Smooth muscle cell (in vitro differentiated cells): Measurements from ENCODE around the gene RIT1. TPM values are rescaled to one million over a fixed set of nuclear protein-coding genes. Genes with fewer than 3 reads are reported as not detected.

ENCODE experiments used
- DNase-seq: peaks from one replicate; lab custom pipeline; 2025; ENCODE audit not compliant: unreplicated experiment; lab: John Stamatoyannopoulos, UW
- H2AFZ ChIP-seq: fragments of 200-600 bp; sonication (generic); 2 replicates; pipeline ENCODE4 v1.6.0; 2016; ENCODE audit warnings: antibody characterized with exemption, low read depth, mild to moderate bottlenecking
- H3F3A ChIP-seq: fragments of 200-600 bp; sonication (generic); 2 replicates; pipeline ENCODE4 v1.6.0; 2017; ENCODE audit warnings: antibody characterized with exemption, low read depth
- H3K27ac ChIP-seq: fragments of 200-600 bp; sonication (generic); 2 replicates; pipeline ENCODE4 v1.5.1; 2016; ENCODE audit warnings: low read depth, mild to moderate bottlenecking
- H3K27me3 ChIP-seq: fragments of 200-600 bp; sonication (generic); 2 replicates; pipeline ENCODE4 v1.6.1; 2016; ENCODE audit warnings: low read depth, mild to moderate bottlenecking
- H3K36me3 ChIP-seq: fragments of 200-600 bp; sonication (generic); 2 replicates; pipeline ENCODE4 v1.5.1; 2016; ENCODE audit warnings: low read depth
- H3K4me1 ChIP-seq: fragments of 200-600 bp; sonication (generic); 2 replicates; pipeline ENCODE4 v1.5.1; 2016; ENCODE audit warnings: low read depth
- H3K4me2 ChIP-seq: fragments of 200-600 bp; sonication (generic); 2 replicates; pipeline ENCODE4 v1.6.0; 2016; ENCODE audit warnings: mild to moderate bottlenecking
- H3K4me3 ChIP-seq: fragments of 200-600 bp; sonication (generic); 2 replicates; pipeline ENCODE4 v1.5.1; 2016; ENCODE audit warnings: mild to moderate bottlenecking
- H3K79me2 ChIP-seq: fragments of 200-600 bp; sonication (generic); 2 replicates; pipeline ENCODE4 v1.6.0; 2016; ENCODE audit warnings: low read depth, mild to moderate bottlenecking
- H3K9ac ChIP-seq: fragments of 200-600 bp; sonication (generic); 2 replicates; pipeline ENCODE4 v1.6.0; 2016; ENCODE audit warnings: low read depth
- H3K9me3 ChIP-seq: fragments of 200-600 bp; sonication (generic); replicated peaks from 2 replicates; pipeline ENCODE4 v1.5.1; 2016; ENCODE audit warnings: low read depth
- H4K20me1 ChIP-seq: fragments of 200-600 bp; sonication (generic); 2 replicates; pipeline ENCODE4 v1.6.0; 2016; ENCODE audit warnings: low read depth
- WGBS: methylation state at CpG from one replicate; pipeline ENCODE4 v1.1.7; 2016; ENCODE audit warnings: low lambda C conversion rate; 5-methylcytosine and 5-hydroxymethylcytosine counted together
- polyA plus RNA-seq: library from polyadenylated mRNA; unstranded; fragments of >200 nt; fragmentation: Nextera tagmentation; extraction: Ambion mirVana; gene quantifications from 2 replicates; pipeline ENCODE4 v1.2.1, GENCODE V29; 2016
- total RNA-seq: library from RNA; depleted of rRNA; stranded (reverse); fragments of >200 nt; gene quantifications from 2 replicates; pipeline ENCODE4 v1.2.3, GENCODE V29; 2014
- TF ChIP-seq, protein P1 (sequence below): fragments of 200-600 bp; sonication (generic); IDR thresholded peaks from 2 replicates; pipeline ENCODE4 v1.5.1; 2017; ENCODE audit warnings: borderline replicate concordance, mild to moderate bottlenecking, antibody characterized with exemption; ENCODE audit not compliant: insufficient read depth, poor library complexity, severe bottlenecking

The RIT1 gene
- total and polyA plus RNA-seq, 2 experiments from 2014 or later = 63.6 to 65.3 TPM

DNA sequence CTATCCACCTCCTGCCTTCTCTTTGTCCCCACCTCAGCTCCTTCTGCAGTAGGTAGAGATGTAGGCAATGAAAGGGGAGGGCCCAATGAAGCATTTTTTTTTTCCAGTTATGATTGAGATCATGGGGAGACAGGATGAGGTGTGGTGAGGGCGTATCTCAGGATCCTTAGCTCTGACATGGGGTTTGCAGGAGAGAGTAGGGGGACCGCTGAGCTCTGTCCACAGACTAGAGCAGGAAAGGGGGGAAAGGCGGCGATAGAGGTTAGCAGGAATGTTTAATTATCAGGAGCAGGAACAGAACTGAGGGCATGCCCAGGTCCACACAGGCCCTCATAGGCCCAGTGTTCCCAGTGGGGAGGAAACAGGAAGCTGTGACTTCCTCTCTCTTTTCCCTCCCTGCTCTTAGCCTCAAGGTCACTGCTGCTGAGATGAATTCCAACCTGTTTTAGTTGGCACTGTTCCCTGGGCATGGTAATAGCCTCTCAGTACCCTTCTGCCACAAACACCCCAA is 29.4 kb upstream of the RIT1 start:
- Histone ChIP-seq H4K20me1 (no peaks in the 10 kb centered on the region), H3F3A (no peaks in the 10 kb centered on the region), H3K9me3 (no peaks in the 10 kb centered on the region), H3K4me2 (no peak overlapping the region), H3K79me2 (no peaks in the 10 kb centered on the region), H3K36me3 (no peaks in the 10 kb centered on the region), H2AFZ (no peak overlapping the region), H3K4me3 (no peak overlapping the region), H3K9ac (no peak overlapping the region), H3K27me3 (no peaks in the 10 kb centered on the region), H3K4me1 (no peaks in the 10 kb centered on the region), H3K27ac (no peak overlapping the region)
- 100% methylated on average over 4 of the region's 4 CpGs for WGBS
- TF ChIP-seq, protein P1, sequence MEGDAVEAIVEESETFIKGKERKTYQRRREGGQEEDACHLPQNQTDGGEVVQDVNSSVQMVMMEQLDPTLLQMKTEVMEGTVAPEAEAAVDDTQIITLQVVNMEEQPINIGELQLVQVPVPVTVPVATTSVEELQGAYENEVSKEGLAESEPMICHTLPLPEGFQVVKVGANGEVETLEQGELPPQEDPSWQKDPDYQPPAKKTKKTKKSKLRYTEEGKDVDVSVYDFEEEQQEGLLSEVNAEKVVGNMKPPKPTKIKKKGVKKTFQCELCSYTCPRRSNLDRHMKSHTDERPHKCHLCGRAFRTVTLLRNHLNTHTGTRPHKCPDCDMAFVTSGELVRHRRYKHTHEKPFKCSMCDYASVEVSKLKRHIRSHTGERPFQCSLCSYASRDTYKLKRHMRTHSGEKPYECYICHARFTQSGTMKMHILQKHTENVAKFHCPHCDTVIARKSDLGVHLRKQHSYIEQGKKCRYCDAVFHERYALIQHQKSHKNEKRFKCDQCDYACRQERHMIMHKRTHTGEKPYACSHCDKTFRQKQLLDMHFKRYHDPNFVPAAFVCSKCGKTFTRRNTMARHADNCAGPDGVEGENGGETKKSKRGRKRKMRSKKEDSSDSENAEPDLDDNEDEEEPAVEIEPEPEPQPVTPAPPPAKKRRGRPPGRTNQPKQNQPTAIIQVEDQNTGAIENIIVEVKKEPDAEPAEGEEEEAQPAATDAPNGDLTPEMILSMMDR = no peak
- DNase-seq = no peak

DNA sequence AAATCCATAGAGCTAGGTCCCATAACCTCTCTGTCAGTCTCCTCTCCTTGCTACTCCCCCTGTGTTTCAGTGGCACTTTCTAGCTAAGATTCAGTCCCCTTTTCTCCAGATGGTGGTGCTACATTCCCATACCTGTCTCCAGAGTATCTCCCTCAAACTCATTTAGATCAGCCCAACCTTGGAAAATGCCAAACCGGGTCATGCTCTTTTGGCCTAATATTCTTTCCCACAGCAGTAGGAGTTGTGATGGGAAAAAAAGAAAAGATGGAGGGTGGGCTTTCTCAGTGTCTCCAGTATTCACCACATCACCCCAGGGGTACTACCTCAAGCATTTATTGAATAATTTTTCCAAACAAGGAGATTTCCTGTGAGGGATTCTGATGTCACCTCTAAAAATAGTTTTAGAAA is 27.1 kb upstream of the RIT1 start:
- Histone ChIP-seq H3K4me2 (no peak overlapping the region), H3K9ac (no peak overlapping the region), H4K20me1 (peaks cover 4% of the 10 kb centered on the region), H3K9me3 (no peaks in the 10 kb centered on the region), H2AFZ (no peak overlapping the region), H3K4me3 (no peak overlapping the region), H3K27ac (no peak overlapping the region), H3F3A (no peaks in the 10 kb centered on the region), H3K79me2 (peaks cover 9% of the 10 kb centered on the region), H3K27me3 (no peaks in the 10 kb centered on the region), H3K4me1 (peaks cover 4% of the 10 kb centered on the region), H3K36me3 (no peaks in the 10 kb centered on the region)
- TF ChIP-seq, protein P1 = peak; percentile 33
- DNase-seq = no peak
- WGBS = 0% methylated on average over 1 of the region's 1 CpG

DNA sequence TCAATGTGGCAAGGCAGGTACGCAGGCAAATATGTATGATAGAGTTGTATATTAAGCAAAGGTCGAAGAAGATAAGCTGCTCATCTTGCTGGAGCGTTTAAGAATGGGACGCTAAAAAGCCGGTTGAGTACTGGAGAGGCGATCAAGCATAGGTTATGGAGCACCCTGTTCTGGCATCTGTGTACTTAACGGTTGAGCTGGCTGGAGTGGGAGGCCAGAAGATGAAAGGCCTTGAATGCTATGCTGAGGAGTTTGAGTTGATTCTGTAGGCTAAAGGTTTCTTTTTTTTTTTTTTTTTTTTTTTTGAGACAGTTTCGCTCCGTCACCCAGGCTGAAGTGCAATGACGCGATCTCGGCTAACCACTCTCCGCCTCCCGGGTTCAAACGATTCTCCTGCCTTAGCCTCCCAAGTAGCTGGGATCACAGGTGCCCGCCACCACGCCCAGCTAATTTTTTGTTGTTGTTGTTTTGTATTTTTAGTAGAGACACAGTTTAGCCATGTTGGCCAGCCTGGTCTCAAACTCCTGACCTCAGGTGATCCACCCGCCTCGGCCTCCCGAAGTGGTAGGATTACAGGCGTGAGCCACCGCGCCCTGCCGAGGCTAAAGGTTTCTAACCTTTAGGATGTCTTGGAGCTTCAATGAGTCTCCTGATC is 23.9 kb upstream of the RIT1 start:
- 92% methylated on average over 19 of the region's 24 CpGs for WGBS
- Histone ChIP-seq H3K4me1 (peaks cover 30% of the 10 kb centered on the region), H3K27ac (peak overlapping the region; percentile 81), H3K9me3 (no peaks in the 10 kb centered on the region), H3K36me3 (no peaks in the 10 kb centered on the region), H3K4me2 (peak overlapping the region; percentile 99), H2AFZ (peak overlapping the region; percentile 56), H4K20me1 (peaks cover 36% of the 10 kb centered on the region), H3K79me2 (peaks cover 40% of the 10 kb centered on the region), H3K4me3 (peak overlapping the region; percentile 86), H3F3A (peaks cover 9% of the 10 kb centered on the region), H3K9ac (peak overlapping the region; percentile 96), H3K27me3 (no peaks in the 10 kb centered on the region)
- TF ChIP-seq, protein P1 = no peak
- DNase-seq = no peak
